HG03378 (cell line): ENCODE data around the gene DMGDH.

Source experiments
- ATAC-seq: cut with Tn5 transposase; IDR thresholded peaks from one replicate; pipeline ENCODE4 v1.9.1; 2021; ENCODE audit warnings: mild to moderate bottlenecking, moderate library complexity; ENCODE audit not compliant: unreplicated experiment

Gene DMGDH

GRCh38 chr5:79074641-79075040 is 5.2 kb upstream of the DMGDH start:
- ATAC-seq = no peak

GRCh38 chr5:79070350-79070667 is 835 bp upstream of the DMGDH start:
- no peak for ATAC-seq

DNA sequence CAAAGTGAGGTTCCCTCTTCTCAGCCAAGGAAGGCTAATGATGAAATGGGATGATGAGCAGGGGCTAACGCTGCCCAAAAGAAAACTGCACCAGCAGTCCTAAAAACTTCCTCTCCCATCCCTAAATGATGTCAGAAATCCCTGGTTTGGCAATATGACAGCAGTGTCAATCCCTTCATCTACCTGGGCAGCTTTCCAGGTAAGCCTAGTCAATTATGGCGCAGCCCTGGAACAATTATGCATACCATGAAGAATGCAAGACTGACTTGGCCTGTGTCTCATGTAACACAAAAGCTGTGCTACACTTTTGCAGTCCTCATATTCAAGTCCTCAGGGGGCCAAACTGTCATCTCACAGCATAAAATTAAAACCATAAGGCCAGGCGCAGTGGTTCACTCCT is 7.0 kb downstream of the DMGDH start:
- ATAC-seq = no peak

- no peak for ATAC-seq
Measured at GRCh38 chr5:79059674-79060073, 9.8 kb downstream of the DMGDH start.

- ATAC-seq = no peak
Measured at GRCh38 chr5:79056847-79057246, 12.6 kb downstream of the DMGDH start.

DNA sequence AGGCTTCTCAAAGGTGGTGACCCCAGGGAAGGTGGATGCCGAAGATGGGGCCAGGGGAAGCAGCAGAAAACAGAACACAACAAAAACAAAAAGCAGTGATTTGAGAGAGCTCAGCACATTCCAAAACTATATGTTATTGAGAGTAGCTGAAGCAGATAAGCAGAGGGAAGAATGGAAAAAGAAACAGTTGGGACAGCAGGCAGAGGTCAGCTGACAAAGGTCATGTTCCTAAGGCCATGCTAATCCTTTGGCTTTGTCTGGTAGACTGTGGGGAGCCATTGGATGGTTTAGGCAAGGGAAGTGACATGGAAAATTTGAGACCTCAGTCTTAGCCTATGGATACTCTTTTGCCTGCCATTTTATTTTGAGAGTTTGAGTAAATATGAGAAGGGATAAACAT is 14.5 kb downstream of the DMGDH start:
- no peak for ATAC-seq

DNA sequence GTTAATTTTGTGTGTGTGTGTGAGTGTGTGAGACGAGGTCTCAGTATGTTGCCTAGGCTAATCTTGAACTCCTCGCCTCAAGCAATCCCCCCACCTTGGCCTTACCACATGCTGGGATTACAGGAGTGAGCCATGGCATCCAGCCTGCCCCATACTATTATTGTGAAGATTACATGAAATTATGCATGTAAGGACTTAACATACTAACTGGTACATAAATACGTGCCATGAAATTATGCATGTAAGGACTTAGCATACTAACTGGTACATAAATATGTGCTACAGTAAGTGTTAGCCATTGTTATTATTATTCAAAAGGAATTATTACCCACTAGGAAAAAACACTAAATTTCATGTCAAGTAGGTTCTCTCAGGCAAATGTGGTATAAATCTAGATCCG is 16.2 kb downstream of the DMGDH start:
- no peak for ATAC-seq

DNA sequence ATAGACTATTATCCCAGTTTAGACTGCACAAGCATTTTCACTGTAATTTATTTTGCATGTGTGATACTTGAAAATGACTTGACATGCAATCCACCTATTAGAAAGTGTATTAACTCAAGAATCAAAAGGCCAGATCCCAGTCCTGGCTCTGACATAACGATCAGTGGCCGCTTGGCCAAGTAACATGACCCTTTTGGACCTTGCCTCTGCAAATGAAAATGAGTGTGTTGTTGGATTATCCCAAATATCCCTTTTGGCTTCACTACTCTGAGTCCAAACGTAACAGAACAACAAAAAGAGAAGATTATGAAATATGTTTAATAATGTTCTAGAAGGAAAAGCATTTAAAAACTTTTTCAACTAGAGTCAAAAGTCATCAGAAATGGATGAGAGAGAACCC is 19.0 kb downstream of the DMGDH start:
- no peak for ATAC-seq

DNA sequence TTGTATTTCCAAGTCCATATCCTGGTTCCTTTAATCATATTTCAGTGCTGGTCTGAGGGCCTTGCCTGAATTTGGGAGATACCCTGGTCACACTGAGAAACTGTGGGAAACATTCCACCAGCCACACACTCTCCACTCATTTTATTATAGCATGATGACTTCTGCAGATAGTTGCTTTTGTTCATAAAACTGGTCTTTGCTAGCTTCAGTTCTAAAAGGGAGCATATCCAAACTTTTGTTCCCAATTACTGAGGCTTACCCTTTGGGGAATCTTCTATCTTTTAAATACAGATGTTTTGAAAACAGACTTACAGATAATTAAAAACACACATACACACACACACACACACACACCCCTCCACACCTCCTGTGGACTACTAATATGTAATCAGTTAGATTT is 21.0 kb downstream of the DMGDH start:
- no peak for ATAC-seq

DNA sequence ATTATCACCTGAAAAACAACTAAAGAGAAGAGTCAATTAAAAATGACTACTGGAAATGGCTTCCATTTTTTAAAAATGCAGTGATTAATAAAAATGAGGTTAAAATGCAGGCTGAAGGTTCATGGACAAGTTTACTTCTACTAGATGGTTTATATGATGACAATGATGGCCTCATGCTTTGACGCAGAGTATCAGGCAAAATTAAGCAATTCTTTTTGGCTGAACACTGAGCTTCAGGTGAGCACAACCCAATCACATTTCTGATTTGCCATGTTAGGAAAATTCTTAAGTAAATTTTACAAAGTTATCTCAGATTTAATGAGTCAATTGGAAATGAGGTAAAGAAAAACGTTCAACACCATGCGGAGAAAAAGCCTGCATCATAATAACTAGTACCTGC is 22.3 kb downstream of the DMGDH start:
- no peak for ATAC-seq

DNA sequence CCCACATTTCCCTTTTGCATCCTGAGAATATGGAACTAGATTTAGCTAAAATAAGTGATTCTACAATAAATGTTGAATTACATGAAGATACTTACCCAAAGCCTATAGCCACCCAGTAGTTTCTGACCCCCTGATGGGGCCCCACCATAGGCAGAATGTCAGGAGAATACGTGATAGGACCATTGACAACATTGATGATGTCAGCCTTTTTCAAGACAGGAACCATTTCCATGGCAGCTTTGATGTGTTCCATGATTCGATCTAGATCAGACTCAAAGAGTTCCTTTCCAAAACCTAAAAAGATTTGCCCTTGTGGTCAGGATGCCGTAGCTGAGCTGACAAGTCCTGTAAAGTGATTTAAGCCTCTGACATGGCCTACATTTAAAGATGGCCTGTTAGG is 27.3 kb downstream of the DMGDH start:
- no peak for ATAC-seq

- no peak for ATAC-seq
Measured at GRCh38 chr5:79036769-79037168, 32.7 kb downstream of the DMGDH start.

DNA sequence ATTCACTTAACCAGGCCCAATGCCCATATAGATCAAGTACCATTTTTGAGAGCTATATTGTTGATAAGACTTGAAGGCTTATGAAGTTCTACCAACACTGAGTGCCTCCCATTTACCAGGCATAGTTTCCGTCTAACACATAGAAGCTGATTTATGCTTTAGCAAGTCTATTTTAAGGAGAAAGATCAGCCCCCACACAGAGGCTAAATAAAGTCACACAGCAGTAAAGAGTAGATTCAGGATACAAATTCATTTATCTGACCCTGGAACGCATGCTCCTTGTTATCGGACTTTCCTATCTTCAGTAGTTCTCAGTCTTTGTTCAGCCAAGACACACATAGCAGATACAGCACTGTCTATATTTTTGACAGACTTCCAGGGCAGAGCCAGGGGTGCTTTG is 34.2 kb downstream of the DMGDH start:
- ATAC-seq = no peak

GRCh38 chr5:79032782-79033181 is 36.7 kb downstream of the DMGDH start:
- ATAC-seq = no peak

DNA sequence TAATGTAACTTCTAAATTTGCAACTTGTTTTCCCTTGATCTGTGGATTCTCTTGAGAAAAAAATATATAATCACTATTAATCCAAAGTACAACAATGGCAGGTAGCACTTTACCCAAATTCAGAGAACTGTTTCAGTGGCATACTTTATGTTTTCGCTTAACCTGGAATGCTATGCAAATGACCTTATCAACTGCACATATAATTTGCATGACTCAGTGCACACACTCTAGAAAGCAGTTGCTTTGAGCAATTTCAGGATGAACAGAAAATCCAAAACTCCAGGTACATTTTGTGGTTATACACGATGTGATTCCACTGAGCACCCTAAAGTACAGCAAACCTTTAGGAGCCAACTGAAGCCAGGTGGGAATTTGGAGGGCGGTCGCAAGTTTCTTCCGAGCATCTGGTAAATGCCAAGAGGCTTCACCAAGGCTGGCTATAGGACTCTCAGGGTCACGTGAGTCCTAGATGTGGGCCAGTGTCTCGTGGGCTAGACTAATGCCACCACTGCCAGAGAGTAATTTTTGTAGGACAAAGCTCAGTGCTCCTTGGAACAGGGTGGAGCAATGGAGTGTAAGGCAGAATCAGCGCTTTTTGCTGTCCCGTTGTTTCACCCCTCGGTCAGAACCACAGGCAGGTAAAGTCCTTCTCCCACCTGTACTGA is 37.3 kb downstream of the DMGDH start:
- no peak for ATAC-seq

DNA sequence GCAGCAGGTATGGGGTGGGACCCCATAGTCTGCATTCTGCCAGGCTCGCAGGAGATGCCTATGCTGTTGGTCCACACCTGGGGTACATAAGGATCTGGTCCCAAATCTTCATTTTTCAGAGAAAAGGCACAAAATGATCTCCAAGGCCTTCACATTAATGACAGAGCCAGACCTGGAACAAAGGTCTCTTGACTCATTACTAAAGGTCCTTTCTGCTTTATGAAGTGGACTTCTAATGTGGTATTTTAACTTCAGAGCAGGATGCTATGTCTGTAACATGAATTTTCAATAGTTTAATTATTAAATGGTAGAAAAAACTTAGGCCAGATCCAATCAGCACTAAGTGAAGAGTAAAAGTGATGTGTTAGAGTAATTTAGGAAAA is 38.0 kb downstream of the DMGDH start:
- no peak for ATAC-seq

DNA sequence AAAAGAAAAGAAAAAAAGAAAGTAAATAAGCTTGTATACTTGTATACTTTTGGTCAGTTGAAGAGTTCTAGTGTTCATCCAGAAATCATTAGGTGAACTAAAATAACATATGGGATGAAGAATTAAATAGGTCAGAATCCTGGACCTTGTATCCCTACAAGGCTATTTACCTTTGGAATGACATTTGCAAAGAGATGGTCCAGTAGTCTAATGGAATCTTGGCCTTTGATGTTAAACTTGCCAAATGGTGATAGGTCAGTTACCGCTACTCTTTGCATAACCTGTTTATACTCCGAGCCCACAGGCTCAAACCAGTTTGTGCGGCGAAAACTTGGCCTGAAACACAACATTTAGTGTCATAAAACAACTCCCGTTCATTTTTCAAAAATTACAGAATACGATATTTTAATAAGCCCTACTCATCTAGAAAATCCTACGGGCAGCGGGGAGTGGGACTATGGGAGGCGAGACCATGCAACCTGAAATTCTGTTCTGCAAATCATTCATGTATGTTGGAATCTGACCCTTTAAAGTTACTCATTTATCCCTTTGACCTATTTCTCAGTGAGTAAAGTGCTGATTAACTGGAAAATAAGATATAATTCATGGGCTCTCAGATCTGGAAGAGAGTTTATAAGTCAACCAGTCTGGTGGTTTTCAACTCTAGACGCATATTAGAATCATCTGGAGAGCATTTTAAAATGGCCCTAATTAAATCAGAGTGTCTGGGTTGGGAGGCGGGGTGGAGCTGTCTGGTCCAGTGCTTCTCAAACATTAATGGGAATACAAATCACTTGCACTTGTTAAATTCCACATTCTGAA is 38.6 kb downstream of the DMGDH start:
- ATAC-seq = no peak

DNA sequence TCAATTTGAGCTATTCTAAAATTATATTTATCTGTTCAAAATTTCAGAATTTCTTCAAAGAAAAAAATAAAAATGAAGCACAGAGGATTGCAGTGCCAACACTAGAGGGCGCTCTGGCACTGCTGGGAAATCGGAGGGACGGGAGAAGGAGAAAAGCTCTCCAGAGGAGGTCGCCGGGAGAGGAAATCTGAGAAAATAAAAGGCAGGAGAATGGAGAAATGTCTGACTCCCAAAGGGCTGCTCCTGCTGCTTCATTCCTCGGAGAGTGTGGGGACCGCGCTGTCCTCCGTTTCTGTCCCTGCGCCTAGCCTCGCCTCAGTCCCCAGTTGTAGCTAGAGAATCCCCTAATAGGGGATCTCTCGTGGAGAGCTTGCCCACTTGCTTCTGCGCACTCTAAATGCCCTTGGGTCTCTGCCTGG is 44.4 kb downstream of the DMGDH start:
- ATAC-seq = no peak

GRCh38 chr5:79023947-79024346 is 45.5 kb downstream of the DMGDH start:
- no peak for ATAC-seq

DNA sequence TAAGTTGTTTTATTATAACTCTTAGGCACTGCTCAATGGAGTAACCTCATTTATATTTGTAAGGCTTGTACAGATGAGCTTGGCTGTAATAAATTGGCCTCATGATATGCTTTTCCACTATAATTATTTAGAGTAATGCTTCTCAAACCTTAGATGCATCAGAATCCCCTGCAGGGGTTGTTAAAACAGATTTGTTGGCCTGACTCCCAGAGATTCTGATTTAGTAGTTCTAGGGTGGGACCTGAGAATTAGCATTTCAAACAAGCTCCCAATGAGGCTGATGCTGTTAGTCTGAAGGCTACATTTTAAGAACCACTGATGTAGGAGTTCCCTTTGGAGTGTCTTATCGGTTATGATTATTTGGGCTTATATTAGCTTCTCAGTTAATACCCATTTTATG is 46.1 kb downstream of the DMGDH start:
- ATAC-seq = no peak

DNA sequence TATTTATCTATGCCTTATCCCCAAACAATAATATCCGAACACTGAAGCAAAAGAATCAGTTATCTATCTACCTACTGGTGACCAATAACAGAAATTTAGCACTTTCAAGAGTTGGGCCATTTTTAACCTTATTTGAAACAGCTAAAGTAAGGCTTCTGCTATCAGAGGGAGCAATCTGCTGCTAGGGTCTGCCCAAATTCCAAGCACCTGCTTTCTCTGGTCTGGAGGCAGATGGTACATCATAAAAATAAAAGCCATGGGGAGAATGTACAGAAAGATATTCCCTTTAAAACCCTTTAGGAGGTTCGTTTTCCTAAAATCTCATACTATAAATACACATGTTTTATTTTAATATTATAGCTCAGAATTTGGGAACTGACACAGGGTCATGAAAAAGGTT is 46.7 kb downstream of the DMGDH start:
- ATAC-seq = no peak

GRCh38 chr5:79021753-79022152 is 47.7 kb downstream of the DMGDH start:
- no peak for ATAC-seq
